K562 (cell line): ENCODE data around the gene FOCAD. TPM values are rescaled to one million over a fixed set of nuclear protein-coding genes. Genes with fewer than 3 reads are reported as not detected.

Source experiments
- ATAC-seq: fragments of 200-7000 bp; cut with Tn5 transposase; 3 replicates; pipeline ENCODE4 v1.9.1; 2020; ENCODE audit warnings: moderate library complexity
- BruUV-seq: library from RNA; stranded (reverse); fragments of 400-500 nt; replicated peaks from 2 replicates; lab custom pipeline; 2021; lab: Mats Ljungman, UMichigan
- CTCF ChIA-PET: fragments of 300-600 bp; formaldehyde crosslinking; extraction: SDS; loops from one replicate; lab custom pipeline; 2021; ENCODE audit warnings: low intra/inter-chr PET ratio; lab: Yijun Ruan, JAX
- POLR2A ChIA-PET: fragments of 300-600, 350-650 bp; sonication (Branson Sonifier 250); formaldehyde crosslinking; extraction: SDS; loops from one replicate; lab custom pipeline; 2021; ENCODE audit warnings: antibody characterized with exemption, inconsistent platforms; lab: Yijun Ruan, JAX
- DNase-seq, 4 experiments: peaks; one replicate each; pipeline versions ENCODE4 v3.0.0 to v3.0.0-alpha.2; 2011 to 2018; ENCODE audit warnings: low spot score in 3 of 4, mixed read lengths in 3 of 4; ENCODE audit errors: extremely low read depth in 1 of 4
- FAIRE-seq: peaks from 2 replicates; lab custom pipeline; 2011; peaks lifted over from hg19 to GRCh38; lab: Jason Lieb, UNC
- H2AFZ ChIP-seq: 2 replicates; pipeline ENCODE4 v1.6.0; 2011; ENCODE audit warnings: low read depth, low read length, control low read depth, inconsistent platforms
- H3K27ac ChIP-seq: fragments of 200-600 bp; 3 replicates; pipeline ENCODE4 v1.8.0; 2011; ENCODE audit warnings: low read depth, mild to moderate bottlenecking, control low read depth, inconsistent platforms, low read length, moderate library complexity, mixed read lengths; ENCODE audit errors: extremely low read depth
- H3K27me3 ChIP-seq, 2 experiments: fragments of 300-600 bp in 1 of 2; 2 replicates in 1 of 2; 3 replicates in 1 of 2; pipeline versions ENCODE4 v1.6.0 to v1.8.0; 2011; ENCODE audit warnings: inconsistent platforms in 2 of 2, low read length in 2 of 2, mild to moderate bottlenecking in 1 of 2, mixed read lengths in 1 of 2, moderate library complexity in 1 of 2; ENCODE audit not compliant: control insufficient read depth in 2 of 2, insufficient read depth in 2 of 2
- H3K36me3 ChIP-seq: fragments of 300-600 bp; 3 replicates; pipeline ENCODE4 v1.8.0; 2011; ENCODE audit warnings: mild to moderate bottlenecking, low read length, inconsistent platforms; ENCODE audit not compliant: control insufficient read depth, insufficient read depth
- H3K4me1 ChIP-seq, 2 experiments: fragments of 200-600 bp in 1 of 2; replicated peaks in 1 of 2; 2 replicates in 1 of 2; 3 replicates in 1 of 2; pipeline versions ENCODE4 v1.5.1 to v1.8.0; 2011; ENCODE audit warnings: inconsistent platforms in 2 of 2, low read length in 2 of 2, mild to moderate bottlenecking in 1 of 2, mixed read lengths in 1 of 2, moderate library complexity in 1 of 2; ENCODE audit not compliant: control insufficient read depth in 2 of 2, insufficient read depth in 2 of 2
- H3K4me2 ChIP-seq: 2 replicates; pipeline ENCODE4 v1.6.1; 2011; ENCODE audit warnings: low read length, control low read depth, inconsistent platforms, mixed read lengths; ENCODE audit not compliant: insufficient read depth
- H3K4me3 ChIP-seq: fragments of 200-600 bp; sonication (generic), shearing (Covaris generic); 2 replicates; pipeline ENCODE4 v1.5.1; 2016; ENCODE audit warnings: control low read depth, inconsistent platforms
- H3K79me2 ChIP-seq: fragments of 200-600 bp; 3 replicates; pipeline ENCODE4 v1.8.0; 2011; ENCODE audit warnings: low read length, inconsistent platforms; ENCODE audit not compliant: control insufficient read depth, insufficient read depth
- H3K9ac ChIP-seq, 2 experiments: 2 replicates each; pipeline versions ENCODE4 v1.6.0 to v1.6.1; 2011; ENCODE audit warnings: low read depth in 2 of 2, low read length in 2 of 2, control low read depth in 1 of 2, inconsistent platforms in 1 of 2, mild to moderate bottlenecking in 1 of 2, mixed read lengths in 1 of 2; ENCODE audit not compliant: insufficient read depth in 1 of 2
- H3K9me1 ChIP-seq: one replicate; pipeline ENCODE4 v1.6.0; 2011; ENCODE audit warnings: inconsistent platforms, mild to moderate bottlenecking, low read length, moderate library complexity; ENCODE audit not compliant: control insufficient read depth, insufficient read depth
- H3K9me3 ChIP-seq: replicated peaks from 2 replicates; pipeline ENCODE4 v1.5.1; 2011; ENCODE audit warnings: low read depth, low read length, inconsistent platforms; ENCODE audit not compliant: control insufficient read depth, insufficient read depth
- H4K20me1 ChIP-seq: replicated peaks from 2 replicates; pipeline ENCODE4 v1.6.1; 2011; ENCODE audit warnings: low read length, inconsistent platforms, mixed read lengths; ENCODE audit not compliant: control insufficient read depth, insufficient read depth
- CREM ChIP-seq: IDR thresholded peaks from 2 replicates; pipeline ENCODE4 v1.6.1; 2014; ENCODE audit warnings: antibody characterized with exemption, low read depth
- SP1 ChIP-seq: sonication (generic); formaldehyde crosslinking; IDR thresholded peaks from 2 replicates; pipeline ENCODE4 v1.8.1; 2022; ENCODE audit warnings: mild to moderate bottlenecking, missing genetic modification reagents
- USF1 ChIP-seq: sonication (generic); formaldehyde crosslinking; IDR thresholded peaks from 2 replicates; pipeline ENCODE4 v1.9.0; 2022; ENCODE audit warnings: mild to moderate bottlenecking, missing genetic modification reagents
- ZNF3 ChIP-seq: fragments of 250-450 bp; sonication (Bioruptor Pico); IDR thresholded peaks from 2 replicates; pipeline ENCODE4 v1.5.0; 2021; ENCODE audit warnings: mild to moderate bottlenecking, moderate library complexity
- WGBS: fragments of 100-300 bp; shearing (Covaris generic); methylation state at CpG from one replicate; pipeline ENCODE4 v1.1.6; 2016; ENCODE audit warnings: low coverage, mixed read lengths; ENCODE audit not compliant: insufficient coverage; ENCODE audit errors: missing lambda C conversion rate; 5-methylcytosine and 5-hydroxymethylcytosine counted together
- in situ Hi-C: fragments of 300-500 bp; cut with MboI; formaldehyde crosslinking; loops from 4 replicates; pipeline ENCODE4 v1.15.0; 2018; ENCODE audit warnings: inconsistent platforms, mixed read lengths
- intact Hi-C: fragments of 100-400 bp; cut with micrococcal nuclease; formaldehyde crosslinking; loops from 2 replicates; pipeline ENCODE4 v1.14.2; 2022
- polyA plus RNA-seq, 8 experiments: library from polyadenylated mRNA; depleted of rRNA in 4 of 8; stranded (reverse) in 5 of 8; unstranded in 3 of 8; fragments of >200 nt; fragmentation: Nextera tagmentation in 2 of 8; fragmentation: Illumina TruSeq in 1 of 8; extraction: Ambion mirVana in 2 of 8; extraction: Trizol in 1 of 8; gene quantifications; 2 replicates each; pipeline versions ENCODE4 v1.2.1 to v1.2.3, GENCODE V29; 2011 to 2014; ENCODE audit warnings: inconsistent platforms in 1 of 8, missing spikeins in 1 of 8
- total RNA-seq, 7 experiments: library from RNA; depleted of rRNA in 6 of 7; stranded (reverse); fragments of >200 nt in 6 of 7; fragmentation: Illumina TruSeq in 2 of 7; extraction: Trizol in 2 of 7; gene quantifications; 2 replicates each; pipeline versions ENCODE4 v1.2.1 to v1.2.3, GENCODE V29; 2011 to 2021; ENCODE audit warnings: low replicate concordance in 1 of 7

FOCAD gene
- total and polyA plus RNA-seq, 9 of the 15 experiments (the other 6 are each of a cell fraction or from before 2014, with no cell fraction given) = 0.13 to 2.4 (median 1.6) TPM

GRCh38 chr9:20950707-20951106 is 266.6 kb downstream of the FOCAD start:
- ATAC-seq (no peak), DNase-seq (no peak), FAIRE-seq (no peak)
- Histone ChIP-seq H3K36me3 (no peaks in the 10 kb centered on the region), H3K9me3 (no peaks in the 10 kb centered on the region), H3K27me3 (no peaks in the 10 kb centered on the region), H3K4me3 (no peak overlapping the region), H3K9ac (no peak overlapping the region), H3K27ac (no peak overlapping the region), H3K4me2 (no peak overlapping the region), H3K9me1 (no peaks in the 10 kb centered on the region), H3K4me1 (no peaks in the 10 kb centered on the region), H2AFZ (no peak overlapping the region), H4K20me1 (no peaks in the 10 kb centered on the region), H3K79me2 (no peaks in the 10 kb centered on the region)
- POLR2A ChIA-PET = no interaction called here
- no TSS peak for BruUV-seq
- CTCF ChIA-PET = no interaction called here
- WGBS = no CpG with 5 or more reads among the region's 2 CpGs
- TF ChIP-seq CREM = no peak
- intact Hi-C loops (no loop called here), in situ Hi-C loops (no loop called here)

- intact Hi-C loops = no loop called here
- Histone ChIP-seq H3K27me3 (no peaks in the 10 kb centered on the region), H4K20me1 (no peaks in the 10 kb centered on the region), H3K9ac (no peak overlapping the region), H3K79me2 (no peaks in the 10 kb centered on the region), H3K9me3 (no peaks in the 10 kb centered on the region), H3K4me2 (no peak overlapping the region), H3K9me1 (no peaks in the 10 kb centered on the region), H3K36me3 (no peaks in the 10 kb centered on the region), H3K27ac (no peak overlapping the region), H2AFZ (no peak overlapping the region), H3K4me3 (no peak overlapping the region), H3K4me1 (no peaks in the 10 kb centered on the region)
- FAIRE-seq (no peak), DNase-seq (no peak), ATAC-seq (no peak)
- in situ Hi-C loops = no loop called here
- CTCF ChIA-PET = no interaction called here
- TF ChIP-seq ZNF3 (CRISPR knock-in tag) (no peak), SP1 (no peak), USF1 (CRISPR knock-in tag) (no peak)
- POLR2A ChIA-PET = no interaction called here
- no TSS peak for BruUV-seq
- WGBS = no CpG with 5 or more reads among the region's 4 CpGs
Measured at GRCh38 chr9:20962536-20963225, 278.6 kb downstream of the FOCAD start.
